HL-60 (cell line): Measurements from ENCODE around the gene GRK2.

Experiments
- CTCF ChIP-seq: IDR thresholded peaks from one replicate; pipeline ENCODE4 v1.5.1; 2011; ENCODE audit warnings: low read length, control low read depth, inconsistent platforms; ENCODE audit not compliant: insufficient read depth
- GABPA ChIP-seq: IDR thresholded peaks from 2 replicates; pipeline ENCODE4 v1.6.1; 2012; ENCODE audit warnings: low read depth
- POLR2AphosphoS5 ChIP-seq: IDR thresholded peaks from 2 replicates; pipeline ENCODE4 v1.6.1; 2012; ENCODE audit warnings: low read depth
- TF ChIP-seq, protein P1 (sequence below): IDR thresholded peaks from 2 replicates; pipeline ENCODE4 v1.6.1; 2012; ENCODE audit warnings: low read depth; ENCODE audit not compliant: insufficient replicate concordance

- TF ChIP-seq GABPA (no peak), CTCF (no peak), POLR2AphosphoS5 (no peak)
- TF ChIP-seq, protein P1, sequence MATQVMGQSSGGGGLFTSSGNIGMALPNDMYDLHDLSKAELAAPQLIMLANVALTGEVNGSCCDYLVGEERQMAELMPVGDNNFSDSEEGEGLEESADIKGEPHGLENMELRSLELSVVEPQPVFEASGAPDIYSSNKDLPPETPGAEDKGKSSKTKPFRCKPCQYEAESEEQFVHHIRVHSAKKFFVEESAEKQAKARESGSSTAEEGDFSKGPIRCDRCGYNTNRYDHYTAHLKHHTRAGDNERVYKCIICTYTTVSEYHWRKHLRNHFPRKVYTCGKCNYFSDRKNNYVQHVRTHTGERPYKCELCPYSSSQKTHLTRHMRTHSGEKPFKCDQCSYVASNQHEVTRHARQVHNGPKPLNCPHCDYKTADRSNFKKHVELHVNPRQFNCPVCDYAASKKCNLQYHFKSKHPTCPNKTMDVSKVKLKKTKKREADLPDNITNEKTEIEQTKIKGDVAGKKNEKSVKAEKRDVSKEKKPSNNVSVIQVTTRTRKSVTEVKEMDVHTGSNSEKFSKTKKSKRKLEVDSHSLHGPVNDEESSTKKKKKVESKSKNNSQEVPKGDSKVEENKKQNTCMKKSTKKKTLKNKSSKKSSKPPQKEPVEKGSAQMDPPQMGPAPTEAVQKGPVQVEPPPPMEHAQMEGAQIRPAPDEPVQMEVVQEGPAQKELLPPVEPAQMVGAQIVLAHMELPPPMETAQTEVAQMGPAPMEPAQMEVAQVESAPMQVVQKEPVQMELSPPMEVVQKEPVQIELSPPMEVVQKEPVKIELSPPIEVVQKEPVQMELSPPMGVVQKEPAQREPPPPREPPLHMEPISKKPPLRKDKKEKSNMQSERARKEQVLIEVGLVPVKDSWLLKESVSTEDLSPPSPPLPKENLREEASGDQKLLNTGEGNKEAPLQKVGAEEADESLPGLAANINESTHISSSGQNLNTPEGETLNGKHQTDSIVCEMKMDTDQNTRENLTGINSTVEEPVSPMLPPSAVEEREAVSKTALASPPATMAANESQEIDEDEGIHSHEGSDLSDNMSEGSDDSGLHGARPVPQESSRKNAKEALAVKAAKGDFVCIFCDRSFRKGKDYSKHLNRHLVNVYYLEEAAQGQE = no peak
Observed at GRCh38 chr11:67298786-67299185, 32.5 kb downstream of the GRK2 start.
